Naive thymus-derived CD8-positive, alpha-beta T cell (primary cell): ENCODE measurements around the gene KLK10. TPM values are rescaled to one million over a fixed set of nuclear protein-coding genes. Genes with fewer than 3 reads are reported as not detected.
"Not testable (repeated sequence)": the region's sequence is repeated elsewhere in the genome, so short reads cannot be mapped to it uniquely, and the experiment has no call there.

Experiments used
- ATAC-seq, 2 donors: fragments of 150-1000 bp; cut with Tn5 transposase in 1 of 2; sonication (Bioruptor Pico), chemical (Tn5 transposase) in 1 of 2; 1 replicate in 1 of 2; 2 replicates in 1 of 2; pipeline ENCODE4 v1.10.0; 2021; ENCODE audit warnings: mild to moderate bottlenecking in 2 of 2, moderate library complexity in 2 of 2
- POLR2A ChIA-PET: fragments of 350-600 bp; sonication (Branson Sonifier 250); formaldehyde crosslinking; loops from one replicate; lab custom pipeline; 2021; ENCODE audit warnings: antibody characterized with exemption; lab: Charles Lee
- DNase-seq, 10 donors: peaks; one replicate each; pipeline versions ENCODE4 v3.0.0 to v3.0.0-alpha.2; 2020 to 2022
- H3K27ac Mint-ChIP-seq, 10 donors: one replicate each; pipeline ENCODE4 v1.8.0; 2020 to 2022; ENCODE audit warnings: mild to moderate bottlenecking in 10 of 10, mixed read lengths in 10 of 10, moderate library complexity in 4 of 10, inconsistent platforms in 1 of 10
- H3K27me3 Mint-ChIP-seq, 5 donors: one replicate each; pipeline ENCODE4 v1.8.0; 2021 to 2022; ENCODE audit warnings: mixed read lengths in 5 of 5
- H3K36me3 Mint-ChIP-seq, 3 donors: one replicate each; pipeline ENCODE4 v1.8.0; 2020 to 2022; ENCODE audit warnings: mixed read lengths in 3 of 3, mild to moderate bottlenecking in 2 of 3, inconsistent platforms in 1 of 3
- H3K4me1 Mint-ChIP-seq, 4 donors: one replicate each; pipeline ENCODE4 v1.8.0; 2021 to 2022; ENCODE audit warnings: mixed read lengths in 4 of 4
- H3K4me3 Mint-ChIP-seq, 10 donors: one replicate each; pipeline ENCODE4 v1.8.0; 2020 to 2022; ENCODE audit warnings: mild to moderate bottlenecking in 10 of 10, mixed read lengths in 10 of 10, moderate library complexity in 6 of 10, inconsistent platforms in 1 of 10
- H3K9me3 Mint-ChIP-seq, 9 donors: one replicate each; pipeline ENCODE4 v1.8.0; 2020 to 2022; ENCODE audit warnings: mixed read lengths in 9 of 9, mild to moderate bottlenecking in 3 of 9, inconsistent platforms in 1 of 9, moderate library complexity in 1 of 9
- polyA plus RNA-seq, 3 donors: library from polyadenylated mRNA; unstranded; fragments of 300-500 nt; fragmentation: Illumina TruSeq; gene quantifications; one replicate each; pipeline ENCODE4 v1.2.3, GENCODE V29; 2021
- total RNA-seq, 8 experiments: library from RNA in 2 of 8; stranded (reverse) in 2 of 8; gene quantifications; one replicate each; pipeline ENCODE4 v1.2.3 and lab custom pipeline; 2021 to 2026

The KLK10 gene
- total and polyA plus RNA-seq, 5 experiments from 2014 or later = not detected

- POLR2A ChIA-PET = no interaction called here
- Mint-ChIP-seq H3K36me3 (peaks cover 0 to 2% (median 0%) of the 10 kb centered on the region in 3 donors), H3K27ac (no peak overlapping the region), H3K9me3 (peaks cover 0 to 10% (median 0%) of the 10 kb centered on the region in 9 donors), H3K4me1 (no peaks in the 10 kb centered on the region), H3K4me3 (no peak overlapping the region), H3K27me3 (peaks cover 18 to 47% (median 34%) of the 10 kb centered on the region in 5 donors)
- no peak for ATAC-seq
- no peak for DNase-seq
These were observed 25.4 kb downstream of the KLK10 start for GRCh38 chr19:50994129-50994528.

- no peaks in the 10 kb centered on the region for H3K36me3 Mint-ChIP-seq
- H3K9me3 Mint-ChIP-seq = peaks cover 0 to 10% (median 0%) of the 10 kb centered on the region in 9 donors
- no peak overlapping the region for H3K27ac Mint-ChIP-seq
- no peak for ATAC-seq
- H3K4me1 Mint-ChIP-seq = no peaks in the 10 kb centered on the region
- DNase-seq = no peak
- POLR2A ChIA-PET = no interaction called here
- no peak overlapping the region for H3K4me3 Mint-ChIP-seq
- peaks cover 23 to 43% (median 31%) of the 10 kb centered on the region in 5 donors for H3K27me3 Mint-ChIP-seq
These were observed 26.9 kb downstream of the KLK10 start for GRCh38 chr19:50992666-50993035.

- H3K4me3 Mint-ChIP-seq, H3K9me3 Mint-ChIP-seq, H3K36me3 Mint-ChIP-seq, H3K27ac Mint-ChIP-seq, DNase-seq, ATAC-seq, POLR2A ChIA-PET, H3K4me1 Mint-ChIP-seq: not testable (repeated sequence)
- H3K27me3 Mint-ChIP-seq = peaks cover 27 to 68% (median 53%) of the 10 kb centered on the region in 5 donors
These were observed 35.1 kb downstream of the KLK10 start for GRCh38 chr19:50984416-50984815.

GRCh38 chr19:50983625-50984292 is 35.8 kb downstream of the KLK10 start, which contains the start of gene KLK7:
TSS of gene KLK7 (minus strand) at chr19:50983917. CDS start at chr19:50982399, 1,518 bp downstream.
- ATAC-seq (no peak), DNase-seq (no peak)
- Mint-ChIP-seq H3K27me3 (peaks cover 26 to 71% (median 54%) of the 10 kb centered on the region in 5 donors), H3K4me3 (no peak within 1 kb of the TSS), H3K4me1 (peaks cover 0 to 3% (median 0%) of the 10 kb centered on the region in 4 donors), H3K27ac (no peak within 1 kb of the TSS), H3K9me3 (peaks cover 0 to 2% (median 0%) of the 10 kb centered on the region in 9 donors), H3K36me3 (no peaks in the 10 kb centered on the region)
- POLR2A ChIA-PET = no interaction called here

- POLR2A ChIA-PET = no interaction called here
These were observed 37.3 kb downstream of the KLK10 start for GRCh38 chr19:50982186-50982585.

GRCh38 chr19:50981587-50982146 is 37.8 kb downstream of the KLK10 start:
- H3K27me3 Mint-ChIP-seq = peaks cover 24 to 83% (median 61%) of the 10 kb centered on the region in 5 donors
- no peak overlapping the region for H3K4me3 Mint-ChIP-seq
- H3K27ac Mint-ChIP-seq = peak overlapping the region in 1 of 10 donors; percentile 58
- peaks cover 0 to 2% (median 0%) of the 10 kb centered on the region in 9 donors for H3K9me3 Mint-ChIP-seq
- POLR2A ChIA-PET = no interaction called here
- DNase-seq (no peak), ATAC-seq (no peak)
- no peaks in the 10 kb centered on the region for H3K36me3 Mint-ChIP-seq
- peaks cover 0 to 3% (median 0%) of the 10 kb centered on the region in 4 donors for H3K4me1 Mint-ChIP-seq

More at GRCh38 chr19:50982186-50982585, 37.3 kb downstream of the KLK10 start:
- Mint-ChIP-seq H3K4me1 (peaks cover 0 to 3% (median 0%) of the 10 kb centered on the region in 4 donors), H3K27ac (no peak overlapping the region), H3K4me3 (no peak overlapping the region), H3K9me3 (peaks cover 0 to 2% (median 0%) of the 10 kb centered on the region in 9 donors), H3K27me3 (peaks cover 21 to 77% (median 58%) of the 10 kb centered on the region in 5 donors), H3K36me3 (no peaks in the 10 kb centered on the region)
- ATAC-seq = no peak
- DNase-seq = no peak

- Mint-ChIP-seq H3K27me3 (peaks cover 25 to 83% (median 68%) of the 10 kb centered on the region in 5 donors), H3K9me3 (no peaks in the 10 kb centered on the region), H3K36me3 (no peaks in the 10 kb centered on the region), H3K4me1 (peaks cover 0 to 3% (median 0%) of the 10 kb centered on the region in 4 donors), H3K27ac (no peak overlapping the region), H3K4me3 (no peak overlapping the region)
- no peak for DNase-seq
- POLR2A ChIA-PET = no interaction called here
- ATAC-seq = no peak
These were observed 39.3 kb downstream of the KLK10 start for GRCh38 chr19:50980208-50980607.

GRCh38 chr19:50979758-50980157 is 39.8 kb downstream of the KLK10 start:
- H3K9me3 Mint-ChIP-seq = no peaks in the 10 kb centered on the region
- no peak overlapping the region for H3K4me3 Mint-ChIP-seq
- DNase-seq = no peak
- POLR2A ChIA-PET = no interaction called here
- no peak for ATAC-seq
- no peak overlapping the region for H3K27ac Mint-ChIP-seq
- no peaks in the 10 kb centered on the region for H3K36me3 Mint-ChIP-seq
- H3K27me3 Mint-ChIP-seq = peaks cover 21 to 78% (median 65%) of the 10 kb centered on the region in 5 donors
- H3K4me1 Mint-ChIP-seq = peaks cover 0 to 3% (median 0%) of the 10 kb centered on the region in 4 donors

GRCh38 chr19:50978772-50979390 is 40.6 kb downstream of the KLK10 start:
- H3K36me3 Mint-ChIP-seq = no peaks in the 10 kb centered on the region

GRCh38 chr19:50977626-50978025 is 41.9 kb downstream of the KLK10 start:
- no peaks in the 10 kb centered on the region for H3K36me3 Mint-ChIP-seq
- ATAC-seq (no peak), DNase-seq (no peak)
- peaks cover 0 to 3% (median 0%) of the 10 kb centered on the region in 4 donors for H3K4me1 Mint-ChIP-seq
- H3K9me3 Mint-ChIP-seq = no peaks in the 10 kb centered on the region
- H3K4me3 Mint-ChIP-seq = no peak overlapping the region
- no peak overlapping the region for H3K27ac Mint-ChIP-seq
- POLR2A ChIA-PET = no interaction called here
- H3K27me3 Mint-ChIP-seq = peaks cover 32 to 87% (median 62%) of the 10 kb centered on the region in 5 donors

More at GRCh38 chr19:50978772-50979390, 40.6 kb downstream of the KLK10 start:
- peaks cover 24 to 76% (median 59%) of the 10 kb centered on the region in 5 donors for H3K27me3 Mint-ChIP-seq
- no peak for DNase-seq
- ATAC-seq = no peak
- H3K4me3 Mint-ChIP-seq = no peak overlapping the region
- POLR2A ChIA-PET = no interaction called here
- no peak overlapping the region for H3K27ac Mint-ChIP-seq
- peaks cover 0 to 3% (median 0%) of the 10 kb centered on the region in 4 donors for H3K4me1 Mint-ChIP-seq
- H3K9me3 Mint-ChIP-seq = no peaks in the 10 kb centered on the region

- no peak overlapping the region for H3K4me3 Mint-ChIP-seq
- POLR2A ChIA-PET = no interaction called here
- ATAC-seq (no peak), DNase-seq (no peak)
- H3K36me3 Mint-ChIP-seq = no peaks in the 10 kb centered on the region
- no peaks in the 10 kb centered on the region for H3K9me3 Mint-ChIP-seq
- peaks cover 39 to 87% (median 61%) of the 10 kb centered on the region in 5 donors for H3K27me3 Mint-ChIP-seq
- H3K27ac Mint-ChIP-seq = peak overlapping the region in 1 of 10 donors; percentile 88
- peaks cover 0 to 1% (median 0%) of the 10 kb centered on the region in 4 donors for H3K4me1 Mint-ChIP-seq
These were observed 43.7 kb downstream of the KLK10 start for GRCh38 chr19:50975766-50976165.

GRCh38 chr19:50974702-50975556 is 44.6 kb downstream of the KLK10 start:
- no peak overlapping the region for H3K27ac Mint-ChIP-seq
- peaks cover 0 to 2% (median 0%) of the 10 kb centered on the region in 3 donors for H3K36me3 Mint-ChIP-seq
- peaks cover 0 to 3% (median 0%) of the 10 kb centered on the region in 4 donors for H3K4me1 Mint-ChIP-seq
- ATAC-seq (no peak), DNase-seq (no peak)
- H3K9me3 Mint-ChIP-seq = no peaks in the 10 kb centered on the region
- peaks cover 42 to 87% (median 62%) of the 10 kb centered on the region in 5 donors for H3K27me3 Mint-ChIP-seq
- H3K4me3 Mint-ChIP-seq = no peak overlapping the region
- POLR2A ChIA-PET = no interaction called here
